Measurements from ENCODE around the gene RARRES1.

The RARRES1 gene

GRCh38 chr3:158773166-158773565, 40.9 kb upstream of the RARRES1 start:
- no peak overlapping the region for H3K4me3 ChIP-seq (ENCODE audit: insufficient read depth, low read depth, low read length)
- H3K9me3 ChIP-seq (ENCODE audit: control insufficient read depth, low read length): no peaks in the 10 kb centered on the region
- H3K4me1 ChIP-seq (ENCODE audit: control insufficient read depth, insufficient read depth, low read length): peaks cover 8% of the 10 kb centered on the region
- no peaks in the 10 kb centered on the region for H3K27me3 ChIP-seq (ENCODE audit: control insufficient read depth, insufficient read depth, low read length, poor library complexity, severe bottlenecking)
- no peak overlapping the region for H3K27ac ChIP-seq (ENCODE audit: insufficient read depth, low read depth, low read length, poor library complexity, severe bottlenecking)
- no peaks in the 10 kb centered on the region for H3K36me3 ChIP-seq (ENCODE audit: control insufficient read depth, insufficient read depth, low read length)

DNA sequence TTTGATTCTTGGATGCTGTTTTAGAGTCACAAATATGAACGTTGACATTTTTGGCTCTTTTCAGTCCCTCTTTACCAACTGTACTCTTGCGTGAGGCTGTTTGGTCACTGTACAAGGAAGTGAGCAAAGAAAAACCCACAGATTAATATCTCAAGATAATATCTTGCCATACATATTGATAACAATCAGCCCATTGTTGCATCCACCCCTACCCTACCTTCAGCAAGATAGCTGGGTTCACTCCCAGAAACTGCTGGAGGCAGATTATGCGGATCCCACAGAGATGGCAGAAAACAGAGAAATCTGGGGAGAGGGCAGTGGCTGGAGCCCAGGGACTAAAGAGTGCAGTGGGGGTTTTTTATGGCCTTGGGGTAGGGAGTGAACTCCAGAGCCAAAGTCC, 39.7 kb upstream of the RARRES1 start:
- H3K27ac ChIP-seq (ENCODE audit: insufficient read depth, low read depth, low read length, poor library complexity, severe bottlenecking): no peak overlapping the region
- 88 to 96% methylated on average over 3 of the region's 3 CpGs for WGBS, 2 experiments
- no peak overlapping the region for H3K4me3 ChIP-seq (ENCODE audit: insufficient read depth, low read depth, low read length)

GRCh38 chr3:158771577-158771976, 39.3 kb upstream of the RARRES1 start:
- WGBS, 2 experiments: 88 to 96% methylated on average over 1 of the region's 1 CpG
- Histone ChIP-seq H3K27ac (ENCODE audit: insufficient read depth, low read depth, low read length, poor library complexity, severe bottlenecking) (no peak overlapping the region), H3K27me3 (ENCODE audit: control insufficient read depth, insufficient read depth, low read length, poor library complexity, severe bottlenecking) (no peaks in the 10 kb centered on the region), H3K4me3 (ENCODE audit: insufficient read depth, low read depth, low read length) (no peak overlapping the region), H3K4me1 (ENCODE audit: control insufficient read depth, insufficient read depth, low read length) (peaks cover 11% of the 10 kb centered on the region), H3K36me3 (ENCODE audit: control insufficient read depth, insufficient read depth, low read length) (no peaks in the 10 kb centered on the region), H3K9me3 (ENCODE audit: control insufficient read depth, low read length) (no peaks in the 10 kb centered on the region)

More for the DNA sequence above, 39.7 kb upstream of the RARRES1 start:
- no peaks in the 10 kb centered on the region for H3K9me3 ChIP-seq (ENCODE audit: control insufficient read depth, low read length)
- H3K4me1 ChIP-seq (ENCODE audit: control insufficient read depth, insufficient read depth, low read length): peaks cover 11% of the 10 kb centered on the region
- no peaks in the 10 kb centered on the region for H3K36me3 ChIP-seq (ENCODE audit: control insufficient read depth, insufficient read depth, low read length)
- no peaks in the 10 kb centered on the region for H3K27me3 ChIP-seq (ENCODE audit: control insufficient read depth, insufficient read depth, low read length, poor library complexity, severe bottlenecking)

DNA sequence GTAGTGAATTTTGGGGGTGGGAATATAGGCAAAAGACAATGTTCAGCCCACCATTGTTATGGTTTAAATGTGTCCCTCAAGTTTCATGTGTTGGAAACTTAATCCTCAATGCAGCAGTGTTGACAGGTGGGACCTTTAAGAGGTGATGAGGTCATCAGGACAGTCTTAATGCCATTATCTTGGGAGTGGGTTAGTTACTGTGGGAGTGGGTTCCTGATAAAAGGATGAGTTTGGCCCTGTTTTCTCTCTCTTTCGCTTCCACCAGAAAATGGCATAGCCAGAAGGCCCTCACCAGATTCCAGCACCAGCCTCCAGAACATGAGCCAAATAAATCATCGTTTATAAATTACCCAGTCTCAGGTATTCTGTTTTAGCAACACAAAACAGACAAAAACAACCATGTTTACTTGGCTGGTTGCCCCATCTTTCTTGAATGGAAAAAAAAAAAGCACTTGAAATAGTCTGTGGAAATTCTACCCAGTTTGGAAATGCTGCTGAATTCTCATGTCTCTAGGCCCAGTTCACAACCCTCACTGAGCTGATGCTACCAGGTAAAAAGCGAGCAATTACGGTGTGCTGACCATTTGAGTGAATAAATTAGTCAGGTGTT, 38.6 kb upstream of the RARRES1 start:
- Histone ChIP-seq H3K27ac (ENCODE audit: insufficient read depth, low read depth, low read length, poor library complexity, severe bottlenecking) (no peak overlapping the region), H3K36me3 (ENCODE audit: control insufficient read depth, insufficient read depth, low read length) (no peaks in the 10 kb centered on the region), H3K4me1 (ENCODE audit: control insufficient read depth, insufficient read depth, low read length) (peaks cover 11% of the 10 kb centered on the region), H3K9me3 (ENCODE audit: control insufficient read depth, low read length) (no peaks in the 10 kb centered on the region), H3K27me3 (ENCODE audit: control insufficient read depth, insufficient read depth, low read length, poor library complexity, severe bottlenecking) (no peaks in the 10 kb centered on the region), H3K4me3 (ENCODE audit: insufficient read depth, low read depth, low read length) (no peak overlapping the region)
- 94 to 96% methylated on average over 4 of the region's 4 CpGs for WGBS, 2 experiments

DNA sequence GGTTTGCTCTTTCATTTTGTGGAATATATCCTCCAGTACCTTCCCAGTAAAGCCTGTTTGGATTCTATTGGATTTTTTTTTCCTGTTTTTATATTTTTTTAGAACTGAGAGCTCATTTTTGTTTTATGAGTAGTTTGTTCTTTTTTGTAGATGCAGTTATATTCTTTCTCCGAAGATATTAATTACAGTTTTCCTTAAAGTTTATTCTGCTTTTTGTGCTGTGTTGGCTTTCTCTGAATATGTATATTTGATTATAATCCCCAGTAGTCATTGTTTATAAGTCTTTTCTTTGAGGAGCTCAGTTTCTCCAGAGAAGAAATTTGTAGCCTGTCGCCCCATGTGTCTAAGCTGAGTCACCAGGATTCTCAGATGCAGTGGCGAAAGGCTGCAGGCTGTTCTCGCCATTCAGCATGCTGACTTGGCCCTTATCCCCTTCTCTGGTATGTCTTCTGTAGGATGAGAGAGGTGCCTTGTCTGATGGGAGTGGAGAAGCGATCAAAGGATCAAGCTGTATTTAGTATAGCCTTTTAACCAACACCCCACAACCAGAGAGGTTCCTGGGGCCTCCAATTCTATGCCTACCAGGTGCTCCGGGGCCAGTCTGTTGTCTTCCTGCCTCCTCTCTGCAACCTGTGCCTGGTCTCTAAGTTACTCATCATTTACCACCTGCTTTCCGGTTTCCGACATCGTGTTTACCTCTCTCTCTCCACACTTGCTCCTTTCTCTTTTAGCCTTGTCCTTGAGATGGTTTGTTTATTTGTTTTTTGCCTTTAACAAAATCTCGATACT, 37.9 kb upstream of the RARRES1 start:
- 95 to 96% methylated on average over 9 to 10 of the region's 10 CpGs for WGBS, 2 experiments
- no peaks in the 10 kb centered on the region for H3K36me3 ChIP-seq (ENCODE audit: control insufficient read depth, insufficient read depth, low read length)
- H3K4me3 ChIP-seq (ENCODE audit: insufficient read depth, low read depth, low read length): no peak overlapping the region
- no peaks in the 10 kb centered on the region for H3K9me3 ChIP-seq (ENCODE audit: control insufficient read depth, low read length)
- no peaks in the 10 kb centered on the region for H3K27me3 ChIP-seq (ENCODE audit: control insufficient read depth, insufficient read depth, low read length, poor library complexity, severe bottlenecking)
- peaks cover 11% of the 10 kb centered on the region for H3K4me1 ChIP-seq (ENCODE audit: control insufficient read depth, insufficient read depth, low read length)
- no peak overlapping the region for H3K27ac ChIP-seq (ENCODE audit: insufficient read depth, low read depth, low read length, poor library complexity, severe bottlenecking)

DNA sequence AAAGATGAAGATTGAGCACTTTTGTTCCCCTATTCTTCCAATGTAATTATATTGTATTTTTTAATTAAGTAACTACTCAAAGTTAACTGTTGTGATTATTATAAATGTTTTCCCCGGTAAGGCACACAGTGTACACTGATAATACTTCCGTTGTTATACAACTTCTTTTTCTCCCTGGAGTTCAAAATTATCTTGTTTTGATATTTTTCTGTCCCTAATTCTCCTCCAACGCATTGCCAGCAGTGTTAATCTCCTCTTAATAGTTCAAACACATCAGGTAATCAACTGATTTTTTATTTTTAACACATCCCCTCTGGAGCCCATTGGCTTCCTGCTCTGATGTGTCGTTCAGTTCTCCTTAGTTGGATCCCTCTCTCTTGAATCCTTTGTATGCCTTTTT, 37.3 kb upstream of the RARRES1 start:
- Histone ChIP-seq H3K27ac (ENCODE audit: insufficient read depth, low read depth, low read length, poor library complexity, severe bottlenecking) (no peak overlapping the region), H3K4me3 (ENCODE audit: insufficient read depth, low read depth, low read length) (no peak overlapping the region), H3K36me3 (ENCODE audit: control insufficient read depth, insufficient read depth, low read length) (no peaks in the 10 kb centered on the region), H3K4me1 (ENCODE audit: control insufficient read depth, insufficient read depth, low read length) (peaks cover 11% of the 10 kb centered on the region), H3K27me3 (ENCODE audit: control insufficient read depth, insufficient read depth, low read length, poor library complexity, severe bottlenecking) (no peaks in the 10 kb centered on the region), H3K9me3 (ENCODE audit: control insufficient read depth, low read length) (no peaks in the 10 kb centered on the region)
- WGBS, 2 experiments: 90 to 91% methylated on average over 4 of the region's 4 CpGs

GRCh38 chr3:158768881-158769543, 36.8 kb upstream of the RARRES1 start:
- 89 to 91% methylated on average over 7 to 8 of the region's 8 CpGs for WGBS, 2 experiments
- peaks cover 11% of the 10 kb centered on the region for H3K4me1 ChIP-seq (ENCODE audit: control insufficient read depth, insufficient read depth, low read length)
- H3K4me3 ChIP-seq (ENCODE audit: insufficient read depth, low read depth, low read length): no peak overlapping the region
- H3K9me3 ChIP-seq (ENCODE audit: control insufficient read depth, low read length): no peaks in the 10 kb centered on the region
- no peak overlapping the region for H3K27ac ChIP-seq (ENCODE audit: insufficient read depth, low read depth, low read length, poor library complexity, severe bottlenecking)
- no peaks in the 10 kb centered on the region for H3K27me3 ChIP-seq (ENCODE audit: control insufficient read depth, insufficient read depth, low read length, poor library complexity, severe bottlenecking)
- H3K36me3 ChIP-seq (ENCODE audit: control insufficient read depth, insufficient read depth, low read length): no peaks in the 10 kb centered on the region

DNA sequence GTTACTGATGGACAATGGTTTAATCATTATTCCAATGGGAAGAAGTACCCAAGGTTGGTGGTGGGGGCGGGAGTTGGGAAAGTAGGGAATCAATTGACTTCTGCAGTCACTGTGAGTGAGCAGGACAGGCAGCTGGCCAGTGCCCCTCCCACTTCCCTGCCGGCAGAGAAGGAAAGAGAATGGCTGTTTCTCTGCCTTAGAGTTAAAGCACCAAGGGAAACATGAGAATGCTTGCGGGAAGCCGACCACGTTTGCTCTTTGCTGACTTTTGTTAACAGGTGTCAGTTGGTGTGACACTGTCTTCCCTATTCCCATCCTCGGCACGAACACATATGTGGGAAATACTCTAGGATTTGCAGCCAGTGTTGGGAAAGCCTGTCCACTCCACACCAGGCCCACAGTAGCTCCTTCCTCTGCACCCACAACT, 36.1 kb upstream of the RARRES1 start:
- no peaks in the 10 kb centered on the region for H3K27me3 ChIP-seq (ENCODE audit: control insufficient read depth, insufficient read depth, low read length, poor library complexity, severe bottlenecking)
- H3K9me3 ChIP-seq (ENCODE audit: control insufficient read depth, low read length): no peaks in the 10 kb centered on the region
- H3K36me3 ChIP-seq (ENCODE audit: control insufficient read depth, insufficient read depth, low read length): no peaks in the 10 kb centered on the region
- peaks cover 11% of the 10 kb centered on the region for H3K4me1 ChIP-seq (ENCODE audit: control insufficient read depth, insufficient read depth, low read length)
- no peak overlapping the region for H3K27ac ChIP-seq (ENCODE audit: insufficient read depth, low read depth, low read length, poor library complexity, severe bottlenecking)
- H3K4me3 ChIP-seq (ENCODE audit: insufficient read depth, low read depth, low read length): no peak overlapping the region
- 12% methylated on average over 7 of the region's 7 CpGs for whole genome bisulfite sequencing, 2 experiments

- H3K27me3 ChIP-seq (ENCODE audit: control insufficient read depth, insufficient read depth, low read length, poor library complexity, severe bottlenecking): no peaks in the 10 kb centered on the region
- no peaks in the 10 kb centered on the region for H3K9me3 ChIP-seq (ENCODE audit: control insufficient read depth, low read length)
- peaks cover 11% of the 10 kb centered on the region for H3K4me1 ChIP-seq (ENCODE audit: control insufficient read depth, insufficient read depth, low read length)
- no peak overlapping the region for H3K27ac ChIP-seq (ENCODE audit: insufficient read depth, low read depth, low read length, poor library complexity, severe bottlenecking)
- no peak overlapping the region for H3K4me3 ChIP-seq (ENCODE audit: insufficient read depth, low read depth, low read length)
- WGBS, 2 experiments: 88 to 91% methylated on average over 1 of the region's 1 CpG
- H3K36me3 ChIP-seq (ENCODE audit: control insufficient read depth, insufficient read depth, low read length): no peaks in the 10 kb centered on the region
These were observed 34.1 kb upstream of the RARRES1 start for GRCh38 chr3:158766364-158766763.

DNA sequence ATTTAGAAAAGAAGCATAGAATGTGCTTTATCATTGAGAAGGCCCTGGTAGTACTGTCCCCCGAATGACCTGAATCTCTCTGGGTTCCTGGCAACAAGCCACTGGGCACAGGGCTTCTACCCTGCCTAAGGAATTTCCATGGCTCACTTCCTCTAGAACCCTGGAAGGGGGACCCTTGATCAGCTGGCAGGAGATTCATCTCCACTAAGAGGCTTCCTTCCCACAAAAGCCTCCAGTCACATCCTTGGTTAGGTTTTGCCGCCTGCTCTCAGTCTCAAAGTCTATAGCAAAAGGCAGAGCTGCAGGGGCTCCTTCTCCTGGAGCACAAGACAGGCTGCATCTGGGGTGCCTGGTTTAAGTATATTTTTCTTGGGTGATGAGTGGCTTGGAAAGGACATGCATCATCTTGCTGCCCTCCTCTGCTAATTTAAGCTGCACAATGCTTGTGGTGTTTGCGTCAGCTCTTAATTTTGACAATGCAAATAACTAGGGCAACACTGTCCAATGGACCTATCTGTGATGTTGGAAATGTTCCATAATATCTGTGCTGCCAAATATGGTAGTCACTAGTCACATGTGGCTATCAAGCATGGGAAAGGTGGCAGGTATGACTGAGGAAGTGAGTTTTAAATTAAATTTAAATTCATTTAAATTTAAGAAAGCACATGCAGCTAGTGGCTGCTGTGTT, 33.4 kb upstream of the RARRES1 start:
- 92 to 95% methylated on average over 3 of the region's 3 CpGs for WGBS, 2 experiments
- H3K4me3 ChIP-seq (ENCODE audit: insufficient read depth, low read depth, low read length): no peak overlapping the region
- peaks cover 11% of the 10 kb centered on the region for H3K4me1 ChIP-seq (ENCODE audit: control insufficient read depth, insufficient read depth, low read length)
- H3K27me3 ChIP-seq (ENCODE audit: control insufficient read depth, insufficient read depth, low read length, poor library complexity, severe bottlenecking): no peaks in the 10 kb centered on the region
- no peaks in the 10 kb centered on the region for H3K9me3 ChIP-seq (ENCODE audit: control insufficient read depth, low read length)
- H3K36me3 ChIP-seq (ENCODE audit: control insufficient read depth, insufficient read depth, low read length): no peaks in the 10 kb centered on the region
- H3K27ac ChIP-seq (ENCODE audit: insufficient read depth, low read depth, low read length, poor library complexity, severe bottlenecking): no peak overlapping the region
